Forelimb muscle (tissue), 1 donor: ENCODE measurements around the gene AP1S3. TPM values are rescaled to one million over a fixed set of nuclear protein-coding genes. Genes with fewer than 3 reads are reported as not detected.
"Not testable (repeated sequence)": the region's sequence is repeated elsewhere in the genome, so short reads cannot be mapped to it uniquely, and the experiment has no call there.

Experiments
- DNase-seq: peaks from one replicate; pipeline ENCODE4 v3.0.0-alpha.2; 2013; ENCODE audit warnings: low read depth
- polyA plus RNA-seq: library from polyadenylated mRNA; unstranded; fragments of 120-200 nt; gene quantifications from one replicate; pipeline ENCODE4 v1.2.1, GENCODE V29; 2013; ENCODE audit not compliant: insufficient read length

AP1S3 gene
- 0.75 TPM for polyA plus RNA-seq

- DNase-seq: no peak
Observed at GRCh38 chr2:223837287-223838061, at the start of gene AP1S3. Gene AP1S3, minus strand, starts transcription at chr2:223837582. Its CDS starts 132 bp downstream, at chr2:223837450.

- no peak for DNase-seq
Observed at GRCh38 chr2:223887127-223887526, 49.7 kb upstream of the AP1S3 start.

- no peak for DNase-seq
Observed at GRCh38 chr2:223886726-223887125, 49.3 kb upstream of the AP1S3 start.

- no peak for DNase-seq
Observed at GRCh38 chr2:223884399-223884798, 47.0 kb upstream of the AP1S3 start.

- DNase-seq: no peak
Observed at GRCh38 chr2:223882715-223883114, 45.3 kb upstream of the AP1S3 start.

GRCh38 chr2:223880796-223881195 is 43.4 kb upstream of the AP1S3 start:
- no peak for DNase-seq

- no peak for DNase-seq
Observed at GRCh38 chr2:223877721-223878410, 40.5 kb upstream of the AP1S3 start.

- DNase-seq: no peak
Observed at GRCh38 chr2:223873672-223874071, 36.3 kb upstream of the AP1S3 start.

GRCh38 chr2:223872772-223873171 is 35.4 kb upstream of the AP1S3 start:
- DNase-seq: not testable (repeated sequence)

- not testable (repeated sequence) for DNase-seq
Observed at GRCh38 chr2:223871661-223872060, 34.3 kb upstream of the AP1S3 start.

GRCh38 chr2:223870840-223871611 is 33.6 kb upstream of the AP1S3 start:
- DNase-seq: no peak

GRCh38 chr2:223868005-223868404 is 30.6 kb upstream of the AP1S3 start:
- DNase-seq: no peak

- DNase-seq: no peak
Observed at GRCh38 chr2:223865907-223866508, 28.6 kb upstream of the AP1S3 start.

GRCh38 chr2:223865124-223865523 is 27.7 kb upstream of the AP1S3 start:
- DNase-seq: no peak

GRCh38 chr2:223863491-223863890 is 26.1 kb upstream of the AP1S3 start:
- DNase-seq: no peak

- DNase-seq: no peak
Observed at GRCh38 chr2:223860809-223861738, 23.7 kb upstream of the AP1S3 start.

- no peak for DNase-seq
Observed at GRCh38 chr2:223859070-223859469, 21.7 kb upstream of the AP1S3 start.

- no peak for DNase-seq
Observed at GRCh38 chr2:223856584-223856983, 19.2 kb upstream of the AP1S3 start.

GRCh38 chr2:223856021-223856420 is 18.6 kb upstream of the AP1S3 start:
- DNase-seq: no peak

GRCh38 chr2:223855426-223855825 is 18.0 kb upstream of the AP1S3 start:
- DNase-seq: no peak

- no peak for DNase-seq
Observed at GRCh38 chr2:223854741-223855140, 17.4 kb upstream of the AP1S3 start.
